HG03342 (cell line): Measurements from ENCODE around the gene NEMP2.

Experiments used
- ATAC-seq: cut with Tn5 transposase; IDR thresholded peaks from one replicate; pipeline ENCODE4 v1.9.1; 2021; ENCODE audit warnings: mild to moderate bottlenecking, moderate library complexity; ENCODE audit not compliant: unreplicated experiment

The NEMP2 gene

DNA sequence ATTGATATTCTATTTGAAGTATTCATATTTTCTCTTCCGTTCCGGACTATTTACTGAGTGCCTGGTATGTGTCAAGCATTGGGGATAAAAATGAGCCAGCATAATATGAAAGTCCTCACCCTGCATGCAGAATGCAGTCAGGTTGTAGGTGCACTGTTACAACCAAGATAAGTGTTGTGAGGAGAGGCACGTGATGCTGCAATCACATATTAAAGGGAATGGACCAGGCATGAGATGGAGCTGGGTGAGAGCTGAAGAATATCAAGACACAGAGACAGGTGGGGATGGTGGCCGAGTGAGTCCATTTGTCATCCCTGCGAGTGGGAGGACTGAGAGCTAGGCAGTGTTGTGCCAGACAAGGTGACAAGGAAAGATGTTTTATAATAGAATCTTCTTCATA, 74.0 kb downstream of the NEMP2 start:
- no peak for ATAC-seq

DNA sequence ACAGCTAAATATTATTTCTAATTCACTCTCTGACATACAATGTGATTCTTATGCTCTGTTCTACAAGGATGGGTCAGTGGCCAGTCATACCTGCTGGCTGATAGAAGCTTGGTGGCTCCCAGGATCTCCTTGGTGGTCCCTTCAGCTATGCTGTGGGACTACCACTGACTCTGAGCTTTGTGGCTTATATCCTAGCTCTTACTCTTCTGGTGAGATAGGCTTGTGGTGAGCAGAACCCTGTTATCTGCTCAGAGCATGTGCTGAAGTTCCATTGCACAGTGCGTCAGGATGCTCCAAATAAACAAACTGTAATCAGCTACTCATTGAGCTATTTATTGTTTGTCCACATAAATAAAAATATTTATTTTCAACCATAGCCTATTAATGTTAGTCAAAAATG, 74.6 kb downstream of the NEMP2 start:
- no peak for ATAC-seq

- ATAC-seq, result no peak
Observed at GRCh38 chr2:190458352-190459107, 76.0 kb downstream of the NEMP2 start.

DNA sequence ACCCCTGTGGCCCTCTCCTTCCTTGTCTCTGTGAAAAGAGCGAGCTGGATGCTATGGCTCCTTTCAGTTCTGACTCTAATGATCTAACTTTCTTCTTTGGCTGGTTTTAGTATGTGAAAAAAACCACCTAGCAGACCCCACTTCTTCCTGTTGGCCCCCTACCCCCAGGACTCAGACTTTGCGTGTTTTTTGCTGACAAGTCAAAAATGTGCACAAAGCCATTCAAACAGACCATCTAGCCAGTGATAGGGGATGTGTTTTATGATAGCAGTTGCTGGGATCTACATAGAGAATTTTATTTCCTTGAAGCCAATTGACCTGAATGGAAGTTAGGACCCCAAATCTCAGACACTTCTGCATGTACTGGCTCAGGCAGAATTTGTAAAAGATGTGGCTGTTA, 77.3 kb downstream of the NEMP2 start:
- no peak for ATAC-seq

GRCh38 chr2:190456833-190457232, 77.7 kb downstream of the NEMP2 start:
- no peak for ATAC-seq

- ATAC-seq, result no peak
Observed at GRCh38 chr2:190455358-190456095, 79.0 kb downstream of the NEMP2 start.

DNA sequence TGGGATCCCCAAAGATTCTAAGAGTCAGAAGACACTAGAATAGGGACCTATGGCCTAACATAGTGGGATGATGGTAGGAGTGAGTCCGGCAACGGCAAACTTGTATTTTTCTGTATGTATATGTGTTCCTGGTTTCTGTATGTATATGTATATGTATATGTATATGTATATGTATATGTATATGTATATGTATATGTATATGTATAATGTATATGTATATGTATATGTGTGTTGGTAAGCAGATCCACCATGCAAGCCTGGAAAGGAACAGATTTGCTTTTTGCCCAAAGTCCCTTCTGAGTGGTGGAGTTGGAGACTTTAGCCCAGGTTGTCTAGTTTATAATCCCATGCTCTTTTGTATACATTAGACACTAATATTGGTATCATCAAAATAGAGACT, 79.7 kb downstream of the NEMP2 start:
- no peak for ATAC-seq
